Measurements from ENCODE around the gene PIK3C2B.

The PIK3C2B gene

GRCh38 chr1:204445860-204446412 lies 48.7 kb downstream of the PIK3C2B start:
- DNase-seq, result peak in 4 of 56 donors; percentile 13 to 44 (median 22)

All from amygdala (tissue), 56 donors.